Aorta (tissue), 5 donors: ENCODE measurements around the gene CYP3A5. TPM values are rescaled to one million over a fixed set of nuclear protein-coding genes. Genes with fewer than 3 reads are reported as not detected.
"Not testable (repeated sequence)": the region's sequence is repeated elsewhere in the genome, so short reads cannot be mapped to it uniquely, and the experiment has no call there.

Experiments
- ATAC-seq: fragments of 200-7000 bp; cut with Tn5 transposase; one replicate; pipeline ENCODE4 v1.9.1; 2022; ENCODE audit warnings: moderate library complexity; ENCODE audit not compliant: low FRiP score
- DNase-seq, 2 donors: peaks; one replicate each; pipeline ENCODE4 v3.0.0-alpha.2; 2020
- H3K27ac ChIP-seq, 2 donors: one replicate each; pipeline ENCODE4 v1.5.1; 2013; ENCODE audit warnings: low read length in 2 of 2, mild to moderate bottlenecking in 2 of 2, moderate library complexity in 2 of 2, control low read depth in 1 of 2, inconsistent platforms in 1 of 2, low read depth in 1 of 2
- H3K27me3 ChIP-seq, 2 donors: one replicate each; pipeline ENCODE4 v1.6.1; 2013; ENCODE audit warnings: control low read depth in 1 of 2, low read length in 1 of 2, mild to moderate bottlenecking in 1 of 2, moderate library complexity in 1 of 2; ENCODE audit not compliant: insufficient read depth in 2 of 2, control insufficient read depth in 1 of 2
- H3K36me3 ChIP-seq, 2 donors: one replicate each; pipeline ENCODE4 v1.6.1; 2013; ENCODE audit warnings: control low read depth in 1 of 2, low read length in 1 of 2, mild to moderate bottlenecking in 1 of 2; ENCODE audit not compliant: insufficient read depth in 2 of 2, control insufficient read depth in 1 of 2
- H3K4me1 ChIP-seq, 2 donors: one replicate each; pipeline ENCODE4 v1.6.1; 2013; ENCODE audit warnings: low read length in 2 of 2, control low read depth in 1 of 2, mild to moderate bottlenecking in 1 of 2, moderate library complexity in 1 of 2; ENCODE audit not compliant: insufficient read depth in 2 of 2, control insufficient read depth in 1 of 2
- H3K4me3 ChIP-seq, 2 donors: one replicate each; pipeline ENCODE4 v1.5.1; 2013; ENCODE audit warnings: low read length in 2 of 2, control low read depth in 1 of 2, mild to moderate bottlenecking in 1 of 2
- H3K9me3 ChIP-seq: one replicate; pipeline ENCODE4 v1.6.1; 2013; ENCODE audit warnings: mild to moderate bottlenecking, low read length; ENCODE audit not compliant: control insufficient read depth
- WGBS, 2 donors: extraction: QIAGEN DNeasy Blood & Tissue Kit; methylation state at CpG; one replicate each; pipeline ENCODE4 v1.1.7; 2013; 5-methylcytosine and 5-hydroxymethylcytosine counted together
- intact Hi-C, 2 donors: fragments of 100-400 bp; cut with DNase I; formaldehyde crosslinking; loops; one replicate each; pipeline versions ENCODE4 v1.14.2 to v1.15.0; 2022
- polyA plus RNA-seq, 2 donors: library from polyadenylated mRNA; stranded (reverse); fragments of 200-250 nt; gene quantifications; one replicate each; pipeline ENCODE4 v1.2.3, GENCODE V29; 2013
- total RNA-seq, 2 donors: library from RNA; stranded (reverse); fragmentation: NEBNext Ultra II Directional; extraction: Animal tissue kit (Norgen Biotek cat#: 25700); gene quantifications; one replicate each; pipeline ENCODE4 v1.2.1, GENCODE V29; 2021
- donor health status: healthy with polysubstance abuse.
- donor health status: Bipolar disorder and iron deficiency.
- donor health status: DM: no; HTN: no; CAD: no.
- donor health status: DM: no; HTN: no; CAD: no.
- donor health status: DM: yes; HTN: yes; CAD: no.

The CYP3A5 gene
- total and polyA plus RNA-seq, 4 donors: 0.61 to 24.3 (median 3.4) TPM; not detected in 1

GRCh38 chr7:99692563-99692962 lies 12.8 kb upstream of the CYP3A5 start:
- H3K27me3 ChIP-seq, H3K9me3 ChIP-seq, DNase-seq, H3K4me3 ChIP-seq, H3K4me1 ChIP-seq, intact Hi-C loops, ATAC-seq, H3K36me3 ChIP-seq, H3K27ac ChIP-seq: not testable (repeated sequence)
- 88 to 90% methylated on average over 6 of the region's 6 CpGs for WGBS, 2 donors

GRCh38 chr7:99691658-99692057 lies 11.9 kb upstream of the CYP3A5 start:
- H3K36me3 ChIP-seq, H3K9me3 ChIP-seq, H3K4me3 ChIP-seq, H3K4me1 ChIP-seq, H3K27me3 ChIP-seq, ATAC-seq, DNase-seq, H3K27ac ChIP-seq, intact Hi-C loops: not testable (repeated sequence)
- 81 to 89% methylated on average over 1 of the region's 1 CpG for WGBS, 2 donors

- intact Hi-C loops, DNase-seq, H3K27ac ChIP-seq, H3K9me3 ChIP-seq, H3K4me1 ChIP-seq, H3K36me3 ChIP-seq, ATAC-seq, H3K27me3 ChIP-seq, H3K4me3 ChIP-seq: not testable (repeated sequence)
- 94 to 98% methylated on average over 3 of the region's 4 CpGs for WGBS, 2 donors
Measured at GRCh38 chr7:99690918-99691317, 11.1 kb upstream of the CYP3A5 start.

GRCh38 chr7:99685871-99686608 lies 6.2 kb upstream of the CYP3A5 start:
- intact Hi-C loops, H3K4me1 ChIP-seq, H3K27me3 ChIP-seq, DNase-seq, H3K4me3 ChIP-seq, H3K36me3 ChIP-seq, H3K27ac ChIP-seq, ATAC-seq, H3K9me3 ChIP-seq: not testable (repeated sequence)
- WGBS, 2 donors: 87 to 90% methylated on average over 14 of the region's 14 CpGs

GRCh38 chr7:99685129-99685758 lies 5.4 kb upstream of the CYP3A5 start:
- ATAC-seq (no peak), DNase-seq (no peak)
- Histone ChIP-seq H3K27ac (no peak overlapping the region), H3K4me1 (no peaks in the 10 kb centered on the region), H3K4me3 (no peak overlapping the region), H3K36me3 (no peaks in the 10 kb centered on the region), H3K9me3 (no peaks in the 10 kb centered on the region), H3K27me3 (no peaks in the 10 kb centered on the region)
- intact Hi-C loops: no loop called here
- 88 to 90% methylated on average over 9 of the region's 9 CpGs for WGBS, 2 donors

- intact Hi-C loops: no loop called here
- no peak overlapping the region for H3K27ac ChIP-seq
- 59 to 63% methylated on average over 4 of the region's 4 CpGs for WGBS, 2 donors
- H3K4me3 ChIP-seq: no peak overlapping the region
- ATAC-seq (no peak), DNase-seq (no peak)
- H3K9me3 ChIP-seq: no peaks in the 10 kb centered on the region
- H3K27me3 ChIP-seq: no peaks in the 10 kb centered on the region
- H3K36me3 ChIP-seq: no peaks in the 10 kb centered on the region
- H3K4me1 ChIP-seq: no peaks in the 10 kb centered on the region
Measured at GRCh38 chr7:99679032-99679399, 780 bp downstream of the CYP3A5 start.

- DNase-seq (no peak), ATAC-seq (no peak)
- intact Hi-C loops: no loop called here
- no peaks in the 10 kb centered on the region for H3K36me3 ChIP-seq
- no peaks in the 10 kb centered on the region for H3K9me3 ChIP-seq
- H3K4me1 ChIP-seq: no peaks in the 10 kb centered on the region
- no peaks in the 10 kb centered on the region for H3K27me3 ChIP-seq
- no peak overlapping the region for H3K4me3 ChIP-seq
- H3K27ac ChIP-seq: no peak overlapping the region
- WGBS, 2 donors: 86 to 91% methylated on average over 2 of the region's 2 CpGs
Measured at GRCh38 chr7:99677648-99678045, 2.1 kb downstream of the CYP3A5 start.

- DNase-seq: no peak
- Histone ChIP-seq H3K4me3 (no peak overlapping the region), H3K36me3 (no peaks in the 10 kb centered on the region), H3K4me1 (no peaks in the 10 kb centered on the region), H3K9me3 (no peaks in the 10 kb centered on the region), H3K27ac (no peak overlapping the region), H3K27me3 (no peaks in the 10 kb centered on the region)
- intact Hi-C loops: no loop called here
- 80 to 86% methylated on average over 4 of the region's 4 CpGs for WGBS, 2 donors
- ATAC-seq: no peak
Measured at GRCh38 chr7:99677013-99677647, 2.7 kb downstream of the CYP3A5 start.
